Choroid plexus epithelial cell (primary cell): ENCODE measurements around the gene MYO5A.

Experiments
- DNase-seq: peaks from one replicate; pipeline ENCODE4 v3.0.0-alpha.2; 2010; ENCODE audit warnings: low read depth
- H3K4me3 ChIP-seq: 2 replicates; pipeline ENCODE4 v1.5.1; 2011; ENCODE audit warnings: low read depth, mild to moderate bottlenecking, control low read depth, low read length, moderate library complexity
- CTCF ChIP-seq: conservative IDR thresholded peaks from 2 replicates; pipeline ENCODE4 v1.5.1; 2011; ENCODE audit warnings: low read depth, mild to moderate bottlenecking, control low read depth, inconsistent platforms, low read length, moderate library complexity

Gene MYO5A

GRCh38 chr15:52481915-52482314 is 46.8 kb downstream of the MYO5A start:
- H3K4me3 ChIP-seq: no peak overlapping the region
- peak; percentile 92 for DNase-seq
- no peak for TF ChIP-seq CTCF

DNA sequence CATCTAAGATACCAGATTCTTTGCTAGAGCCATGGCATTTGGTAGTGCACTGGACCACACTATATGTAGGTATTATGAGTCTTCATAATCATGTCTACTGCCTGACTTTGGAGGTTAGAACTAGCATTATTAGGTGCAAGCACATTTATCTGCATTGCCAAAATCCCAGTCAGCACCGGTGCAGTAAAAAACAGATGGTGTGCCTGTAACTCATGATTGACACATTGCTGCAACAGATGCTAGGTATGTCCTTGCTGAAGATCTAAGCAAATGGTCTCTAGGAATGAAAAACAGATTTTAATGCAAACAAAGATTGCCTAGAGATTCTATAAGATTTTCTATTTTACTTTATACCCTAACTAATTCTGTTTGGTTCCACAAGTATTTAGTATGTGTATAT is 47.7 kb downstream of the MYO5A start:
- TF ChIP-seq CTCF: no peak
- DNase-seq: no peak
- H3K4me3 ChIP-seq: no peak overlapping the region

DNA sequence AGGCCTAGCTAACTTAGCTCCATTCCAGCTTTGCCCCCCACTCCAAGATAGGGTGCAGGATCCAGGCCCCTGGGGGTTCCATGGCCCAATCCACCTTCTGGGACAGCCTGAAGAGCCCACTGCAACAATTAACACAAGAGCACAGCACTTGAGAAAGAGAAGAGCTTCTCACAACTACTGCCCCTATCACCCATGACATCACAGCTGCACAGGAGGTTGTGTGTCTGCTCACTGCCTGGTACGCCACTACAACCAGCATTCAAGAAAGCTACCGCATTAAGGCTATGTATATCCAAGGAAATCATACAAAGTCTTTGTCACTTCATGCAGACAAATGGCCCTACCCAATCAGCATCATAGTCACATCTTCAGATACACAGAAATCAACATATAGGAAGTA is 62.0 kb downstream of the MYO5A start:
- DNase-seq: no peak
- H3K4me3 ChIP-seq: no peak overlapping the region
- no peak for TF ChIP-seq CTCF

GRCh38 chr15:52466134-52466701 is 62.5 kb downstream of the MYO5A start:
- no peak for DNase-seq
- TF ChIP-seq CTCF: no peak
- no peak overlapping the region for H3K4me3 ChIP-seq

- DNase-seq: no peak
- no peak overlapping the region for H3K4me3 ChIP-seq
- no peak for TF ChIP-seq CTCF
These were observed 64.2 kb downstream of the MYO5A start for GRCh38 chr15:52464478-52464877.

DNA sequence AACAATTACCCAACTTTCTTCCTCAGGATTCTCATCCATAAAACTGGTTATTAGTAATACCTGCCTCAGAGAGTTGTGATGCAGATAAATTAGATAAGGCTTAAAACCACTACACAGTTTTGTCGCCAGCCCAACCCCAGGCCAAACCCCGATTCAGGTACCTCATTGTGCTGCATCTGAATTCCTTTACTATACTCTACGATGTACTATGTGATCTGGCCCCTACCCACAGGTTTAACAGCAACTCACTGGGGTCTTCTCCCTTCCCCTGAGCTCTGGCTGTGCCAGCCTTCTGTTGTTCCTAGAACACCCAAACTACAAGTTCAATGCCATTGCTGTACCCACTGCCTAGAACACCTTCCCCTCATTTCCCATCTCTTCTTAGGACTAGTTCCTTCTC is 64.6 kb downstream of the MYO5A start:
- H3K4me3 ChIP-seq: no peak overlapping the region
- no peak for DNase-seq
- TF ChIP-seq CTCF: no peak

DNA sequence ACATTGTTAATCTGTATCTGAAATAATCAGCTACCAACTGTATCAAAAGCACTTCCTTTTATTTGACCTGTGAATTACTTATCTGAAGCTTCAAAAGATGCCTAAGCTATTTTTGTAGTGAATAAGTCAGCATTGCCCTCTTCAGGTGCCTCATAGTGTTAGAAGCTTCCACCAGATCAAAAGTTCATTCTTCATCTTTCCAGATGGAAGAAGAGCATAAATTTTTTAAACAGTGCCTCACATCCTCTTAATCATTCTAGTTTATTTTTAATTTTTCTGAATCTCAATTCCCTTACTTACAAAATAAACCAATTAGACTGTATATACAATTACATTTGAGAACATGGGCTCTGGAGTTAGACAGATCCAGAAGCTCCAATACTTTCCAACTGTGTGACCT is 65.0 kb downstream of the MYO5A start:
- TF ChIP-seq CTCF: peak; percentile 24
- H3K4me3 ChIP-seq: no peak overlapping the region
- DNase-seq: peak; percentile 38
